Measurements from ENCODE around the gene AAMP.
"Not testable (repeated sequence)": the region's sequence is repeated elsewhere in the genome, so short reads cannot be mapped to it uniquely, and the experiment has no call there.

AAMP gene, protein sequence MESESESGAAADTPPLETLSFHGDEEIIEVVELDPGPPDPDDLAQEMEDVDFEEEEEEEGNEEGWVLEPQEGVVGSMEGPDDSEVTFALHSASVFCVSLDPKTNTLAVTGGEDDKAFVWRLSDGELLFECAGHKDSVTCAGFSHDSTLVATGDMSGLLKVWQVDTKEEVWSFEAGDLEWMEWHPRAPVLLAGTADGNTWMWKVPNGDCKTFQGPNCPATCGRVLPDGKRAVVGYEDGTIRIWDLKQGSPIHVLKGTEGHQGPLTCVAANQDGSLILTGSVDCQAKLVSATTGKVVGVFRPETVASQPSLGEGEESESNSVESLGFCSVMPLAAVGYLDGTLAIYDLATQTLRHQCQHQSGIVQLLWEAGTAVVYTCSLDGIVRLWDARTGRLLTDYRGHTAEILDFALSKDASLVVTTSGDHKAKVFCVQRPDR

DNA sequence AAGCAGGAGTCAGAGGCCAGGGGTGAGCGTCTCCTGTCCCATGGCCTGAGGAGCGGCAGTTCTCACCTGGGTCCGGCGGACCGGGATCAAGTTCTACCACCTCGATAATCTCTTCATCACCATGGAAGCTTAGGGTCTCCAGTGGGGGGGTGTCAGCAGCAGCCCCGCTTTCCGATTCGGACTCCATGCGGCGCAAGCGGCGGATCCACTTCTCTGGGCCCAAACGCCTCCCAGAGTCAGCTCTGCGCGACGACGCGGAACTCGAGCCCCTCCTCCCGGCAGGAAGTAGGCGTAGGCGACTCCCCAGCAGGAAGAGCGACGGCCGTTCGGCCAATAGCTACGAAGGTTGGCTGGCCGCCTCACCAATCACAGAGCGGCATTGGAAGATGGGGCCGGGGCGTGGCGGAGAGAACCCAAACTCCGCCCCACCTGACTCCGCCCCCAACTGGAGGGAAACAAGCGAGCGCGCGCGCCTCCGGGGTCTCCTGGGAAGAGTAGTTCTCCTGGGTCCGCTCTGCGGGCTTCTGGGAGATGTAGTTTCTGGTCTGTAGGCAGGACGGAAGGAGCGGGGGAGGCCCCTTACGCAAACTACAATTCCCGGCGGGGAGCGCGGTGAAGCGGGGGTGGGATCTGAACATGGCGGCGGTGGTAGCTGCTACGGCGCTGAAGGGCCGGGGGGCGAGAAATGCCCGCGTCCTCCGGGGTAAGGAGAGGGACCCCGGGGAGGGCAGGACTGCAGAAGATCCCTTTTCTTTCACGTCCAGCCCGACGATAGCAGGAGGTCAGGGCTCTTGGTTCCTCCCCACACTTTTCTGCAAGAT is at the start of gene AAMP, which contains the start of gene PNKD:
Gene AAMP (minus strand): TSS at position 238 of the 821 bp plus-strand sequence. CDS start 51 bp downstream, at position 187.
Gene PNKD (plus strand): TSS at position 620 of the 821 bp plus-strand sequence. CDS start 17 bp downstream, at position 637.
- DNase-seq = peak; percentile 100

DNA sequence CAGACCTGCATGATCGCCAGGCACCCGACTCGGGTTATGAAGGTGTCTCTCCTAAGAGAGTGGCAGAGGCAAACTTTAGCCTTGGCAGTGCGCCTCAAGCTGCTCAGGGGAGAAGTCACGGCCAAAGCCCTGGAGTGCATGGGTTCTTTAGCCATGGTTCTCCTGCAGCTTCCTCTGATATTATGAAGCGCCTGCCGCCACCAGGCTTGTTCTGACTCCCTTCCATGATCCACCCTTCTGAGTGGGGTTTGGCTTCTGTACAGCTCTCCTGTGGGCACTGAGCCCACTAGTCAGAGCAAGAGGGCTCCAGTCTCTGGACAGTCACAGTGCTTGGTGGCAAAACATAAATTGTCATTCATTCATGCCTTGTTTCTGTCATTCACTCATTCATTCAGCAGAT is 48.3 kb upstream of the AAMP start:
- DNase-seq = no peak

DNA sequence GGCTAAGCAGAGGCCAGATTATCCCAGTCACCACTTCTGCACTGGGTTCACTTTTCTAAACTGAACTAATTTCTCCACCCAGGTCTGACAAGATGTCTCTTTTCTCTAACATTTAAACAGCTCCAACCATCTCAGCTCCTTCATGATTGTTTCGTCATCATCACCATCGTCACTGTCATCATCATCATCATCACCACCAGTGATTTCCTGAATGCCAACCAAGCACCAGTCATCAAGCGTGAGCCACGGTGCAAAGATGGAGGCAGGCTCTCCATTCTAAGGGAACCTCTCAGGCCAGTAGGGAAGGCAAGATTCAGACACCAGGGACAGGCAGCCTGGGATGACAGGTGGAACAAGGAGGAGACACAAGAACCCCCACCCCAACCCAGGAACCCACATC is 47.9 kb upstream of the AAMP start:
- no peak for DNase-seq

DNA sequence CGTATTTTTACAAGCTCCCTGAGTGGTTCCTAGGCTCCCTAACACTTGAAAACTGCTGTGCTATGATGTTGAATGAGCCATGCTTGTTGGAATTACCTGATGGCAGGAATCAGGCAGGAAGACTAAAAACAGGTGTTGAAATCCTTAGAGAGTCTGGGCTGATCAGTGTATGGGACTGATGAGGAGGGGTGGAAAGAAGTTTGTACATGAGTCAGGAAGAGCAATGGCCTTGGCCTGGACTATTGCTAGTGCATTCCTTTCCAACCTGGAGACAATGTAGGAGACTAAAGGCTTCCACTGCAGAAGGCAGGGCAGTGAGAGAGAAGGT is 47.3 kb upstream of the AAMP start:
- DNase-seq = no peak

DNA sequence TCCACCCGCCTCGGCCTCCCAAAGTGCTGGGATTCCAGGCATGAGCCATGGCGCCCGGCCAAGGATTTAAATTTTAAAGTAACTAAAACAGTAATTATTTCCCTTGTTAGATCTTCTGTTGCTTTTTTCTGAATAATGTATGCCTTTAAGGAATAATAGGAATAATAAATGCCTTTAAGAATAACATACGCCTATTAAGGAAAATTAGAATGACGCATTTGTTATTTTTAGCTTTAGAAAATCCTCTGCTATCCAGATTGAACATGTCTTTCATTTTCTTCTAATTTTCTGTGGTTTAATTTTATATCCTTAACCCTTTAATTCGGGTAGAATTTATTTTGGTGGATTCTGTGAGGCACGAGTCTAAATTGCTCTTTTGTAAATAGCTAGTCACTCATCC is 45.5 kb upstream of the AAMP start:
- no peak for DNase-seq

DNA sequence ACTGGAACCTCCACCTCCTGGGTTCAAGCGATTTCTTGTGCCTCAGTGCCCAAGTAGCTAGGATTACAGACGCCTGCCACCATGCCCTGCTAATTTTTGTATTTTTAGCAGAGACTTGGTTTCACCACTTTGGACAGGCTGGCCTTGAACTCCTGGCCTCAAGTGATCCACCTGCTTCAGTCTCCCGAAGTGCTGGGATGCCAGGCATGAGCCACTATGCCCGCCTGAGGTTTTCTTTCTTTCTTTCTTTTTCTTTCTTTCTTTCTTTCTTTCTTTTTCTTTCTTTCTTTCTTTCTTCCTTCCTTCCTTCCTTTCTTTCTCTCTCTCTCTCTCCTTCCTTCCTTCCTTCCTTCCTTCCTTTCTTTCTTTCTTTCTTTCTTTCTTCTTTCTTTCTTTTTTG is 44.8 kb upstream of the AAMP start:
- not testable (repeated sequence) for DNase-seq

DNA sequence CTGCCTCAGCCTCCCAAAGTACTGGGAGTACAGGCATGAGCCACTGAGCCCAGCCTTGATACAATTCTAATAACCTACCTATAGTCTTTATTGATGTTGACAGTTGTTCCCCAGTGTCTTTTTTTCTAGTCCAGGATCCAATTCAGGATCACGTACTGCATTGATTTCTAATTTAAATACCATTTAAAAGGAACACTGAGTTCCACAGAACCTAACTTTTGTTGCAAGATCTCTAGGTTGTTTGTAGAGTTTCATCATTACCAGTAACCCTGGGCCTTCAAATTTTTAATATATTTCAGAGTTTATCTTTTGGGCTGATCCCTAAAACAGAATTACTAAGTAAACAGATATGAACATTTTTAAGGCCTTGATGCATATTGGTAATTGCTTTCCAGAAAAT is 43.4 kb upstream of the AAMP start:
- no peak for DNase-seq

DNA sequence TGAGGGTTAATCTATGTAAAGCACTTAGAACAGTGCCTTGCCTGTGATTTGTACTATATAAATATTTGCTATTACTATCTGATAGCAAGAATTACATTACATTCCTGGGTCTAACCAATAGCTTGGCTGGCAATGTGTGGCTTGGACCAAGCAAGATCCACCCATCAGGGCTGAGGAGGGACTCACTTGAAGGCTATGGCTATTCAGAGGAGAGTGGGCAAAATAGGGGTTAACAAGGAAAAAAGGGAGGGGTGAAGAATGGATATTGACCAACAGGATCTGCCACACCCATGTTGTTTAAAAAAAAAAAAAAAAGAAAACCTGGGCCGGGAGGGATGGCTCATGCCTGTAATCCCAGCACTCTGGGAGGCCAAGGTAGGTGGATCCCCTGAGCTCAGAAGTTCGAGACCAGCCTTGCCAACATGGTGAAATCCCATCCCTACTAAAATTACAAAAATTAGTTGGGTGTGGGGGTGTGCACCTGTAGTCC is 42.4 kb upstream of the AAMP start:
- DNase-seq = no peak

DNA sequence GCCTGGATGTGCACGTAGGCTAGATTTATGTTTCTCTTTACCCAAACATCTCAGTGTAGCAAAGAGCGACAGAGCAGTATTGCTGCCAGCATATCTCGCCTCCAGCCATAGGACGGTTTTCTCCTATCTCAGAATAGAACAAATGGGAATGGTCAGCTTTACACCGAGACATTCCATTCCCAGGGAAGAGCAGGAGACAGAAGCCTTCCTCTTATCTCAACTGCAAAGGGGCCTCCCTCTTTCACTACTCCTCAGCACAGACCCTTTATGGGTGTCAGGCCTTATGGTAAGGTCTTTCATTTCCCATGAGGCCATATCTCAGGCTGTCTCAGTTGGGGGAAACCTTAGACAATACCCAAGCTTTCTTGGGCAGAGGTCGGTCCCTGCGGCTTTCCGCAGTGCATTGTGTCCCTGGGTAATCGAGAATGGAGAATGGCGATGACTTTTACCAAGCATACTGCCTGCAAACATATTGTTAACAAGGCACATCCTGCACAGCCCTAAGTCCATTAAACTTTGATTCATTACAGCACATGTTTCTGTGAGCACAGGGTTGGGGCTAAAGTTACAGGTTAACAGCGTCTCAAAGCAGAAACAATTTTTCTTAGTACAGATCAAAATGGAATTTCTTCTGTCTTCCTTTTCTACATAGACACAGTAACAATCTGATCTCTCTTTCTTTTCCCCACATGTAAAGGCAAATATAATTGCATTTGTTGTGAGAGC is 41.8 kb upstream of the AAMP start:
- DNase-seq = not testable (repeated sequence)

DNA sequence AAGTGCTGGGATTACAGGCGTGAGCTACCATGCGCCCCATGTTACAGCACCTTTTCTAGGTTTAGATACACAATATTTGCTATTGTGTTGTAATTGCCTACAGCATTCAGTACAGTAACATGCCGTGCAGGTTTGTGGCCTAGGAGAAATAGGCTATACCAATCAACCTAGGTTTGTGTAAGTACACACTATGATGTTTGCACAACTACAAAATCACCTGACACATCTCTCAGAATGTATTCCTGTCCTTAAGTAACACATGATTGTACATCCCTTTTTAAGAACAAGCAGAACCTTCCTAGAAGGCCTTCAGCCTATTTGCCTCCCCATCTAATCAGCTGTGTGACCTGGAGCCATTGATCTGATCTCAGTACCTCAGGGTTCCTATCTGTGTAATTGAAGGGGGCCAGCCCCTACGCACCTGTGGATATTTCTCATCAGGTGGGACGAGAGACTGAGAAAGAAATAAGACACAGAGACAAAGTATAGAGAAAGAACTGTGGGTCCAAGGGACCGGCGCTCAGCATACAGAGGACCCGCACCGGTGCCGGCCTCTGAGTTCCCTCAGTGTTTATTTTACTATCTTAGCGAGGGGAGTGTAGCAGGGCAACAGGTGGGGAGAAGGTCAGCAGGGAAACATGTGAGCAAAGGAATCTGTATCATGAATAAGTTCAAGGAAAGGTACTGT is 41.1 kb upstream of the AAMP start:
- no peak for DNase-seq

DNA sequence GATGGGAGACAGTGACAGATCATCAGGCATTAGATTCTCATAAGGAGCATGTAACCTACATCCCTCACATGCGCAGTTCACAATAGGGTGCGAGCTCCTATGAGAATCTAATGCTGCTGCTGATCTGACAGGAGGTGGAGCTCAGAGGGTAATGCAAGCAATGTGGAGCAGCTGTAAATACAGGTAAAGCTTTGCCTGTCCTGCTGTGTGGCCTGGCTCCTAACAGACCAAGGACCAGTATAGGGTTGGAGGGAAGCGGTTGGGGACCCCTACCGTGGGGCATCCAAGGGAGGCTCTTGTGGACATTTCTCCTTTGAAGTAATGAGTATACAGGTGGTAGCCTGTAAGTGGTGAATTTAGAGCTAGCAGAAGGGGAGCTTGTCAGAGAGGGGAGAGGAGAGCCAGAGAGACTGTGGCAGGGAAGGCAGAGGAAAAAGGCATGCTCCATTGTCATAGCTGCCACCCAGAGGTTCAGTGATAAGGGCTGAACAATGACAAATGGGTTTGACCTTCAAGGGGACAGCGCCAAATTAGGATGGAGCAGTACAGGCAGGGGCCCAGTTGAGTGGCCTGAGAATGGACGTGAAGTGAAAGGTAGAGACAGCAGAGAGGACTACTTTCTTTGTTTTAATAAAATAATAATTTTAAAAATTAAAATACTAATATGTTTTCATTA is 37.6 kb upstream of the AAMP start:
- DNase-seq = no peak

DNA sequence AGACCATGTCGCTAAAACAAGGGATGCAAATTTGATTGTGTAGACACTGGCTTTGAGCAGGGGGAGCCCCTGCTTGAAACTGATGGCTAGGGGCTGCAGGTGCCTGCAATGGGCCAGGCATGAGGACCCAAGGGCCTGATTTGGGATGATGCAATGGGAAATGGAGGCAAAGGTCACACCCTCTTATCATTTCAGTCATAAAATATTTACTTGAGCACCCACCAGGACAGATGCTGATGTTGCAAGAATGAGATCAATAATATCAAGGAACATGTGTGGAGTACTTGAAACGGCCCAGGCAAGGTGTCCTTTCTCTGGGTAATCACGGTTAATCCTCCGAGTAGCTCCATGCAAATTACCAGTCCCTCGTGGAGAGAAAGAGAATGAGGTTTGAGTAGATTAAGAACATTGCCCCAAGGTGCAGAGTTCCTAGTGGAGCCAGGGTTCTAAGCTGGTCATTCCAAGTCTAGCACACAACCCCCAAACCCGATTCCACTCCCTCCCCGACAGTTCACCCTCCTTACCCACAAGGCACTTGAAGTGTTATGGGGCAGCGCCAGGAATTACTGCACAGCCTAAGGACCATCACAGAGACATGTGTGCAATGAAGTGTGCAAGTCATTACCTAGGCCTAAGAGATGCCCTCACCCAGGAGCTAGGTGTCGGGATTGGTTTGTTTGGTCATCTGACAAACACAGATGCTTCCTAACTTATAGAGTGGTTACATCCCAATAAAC is 36.4 kb upstream of the AAMP start:
- DNase-seq = no peak

DNA sequence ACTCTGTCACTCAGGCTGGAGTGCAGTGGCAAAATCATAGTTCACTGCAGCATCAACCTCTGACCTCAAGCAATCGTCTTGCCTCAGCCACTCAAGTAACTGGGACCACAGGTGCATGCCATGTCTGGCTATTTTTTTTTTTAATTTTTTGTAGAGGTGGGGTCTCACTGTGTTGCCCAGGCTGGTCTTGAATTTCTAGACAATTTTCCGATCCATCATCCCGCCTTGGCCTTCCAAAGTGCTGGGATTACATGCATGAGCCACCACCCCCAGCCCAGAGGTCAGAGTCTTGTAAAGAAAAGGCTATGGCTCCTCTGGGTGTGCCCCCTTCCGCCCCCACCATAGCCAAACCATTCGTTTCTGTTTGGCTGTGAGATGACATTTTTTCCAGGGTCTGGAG is 35.4 kb upstream of the AAMP start:
- no peak for DNase-seq

DNA sequence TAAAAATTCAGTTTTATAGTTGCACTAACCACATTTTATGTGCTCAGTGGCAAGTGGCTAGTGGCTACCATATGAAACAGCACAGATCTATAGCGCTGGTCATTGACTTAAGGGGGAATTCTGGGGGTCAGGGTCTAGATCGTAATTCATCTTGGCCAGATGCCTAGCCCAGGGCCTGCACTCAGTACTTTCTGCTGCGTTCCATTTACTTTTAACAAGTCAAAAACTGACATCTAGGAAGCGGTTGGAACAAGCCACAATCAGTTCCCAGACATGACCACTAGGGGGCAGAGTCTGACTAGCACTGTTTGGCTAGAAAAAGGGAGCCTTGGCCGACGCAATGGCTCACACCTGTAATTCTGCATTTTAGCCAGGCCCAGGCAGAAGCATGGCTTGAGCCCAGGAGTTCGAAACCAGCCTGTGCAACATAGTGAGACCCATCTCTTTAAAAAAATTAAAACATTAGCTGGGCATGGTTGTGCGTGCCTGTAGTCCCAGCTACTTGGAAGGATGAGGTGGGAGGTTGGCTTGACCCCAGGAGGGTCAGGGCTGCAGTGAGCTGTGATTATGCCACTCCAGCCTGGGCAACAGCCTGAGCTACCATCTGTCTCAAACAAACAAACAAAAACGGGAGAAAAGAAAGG is 31.4 kb upstream of the AAMP start:
- peak; percentile 93 for DNase-seq

DNA sequence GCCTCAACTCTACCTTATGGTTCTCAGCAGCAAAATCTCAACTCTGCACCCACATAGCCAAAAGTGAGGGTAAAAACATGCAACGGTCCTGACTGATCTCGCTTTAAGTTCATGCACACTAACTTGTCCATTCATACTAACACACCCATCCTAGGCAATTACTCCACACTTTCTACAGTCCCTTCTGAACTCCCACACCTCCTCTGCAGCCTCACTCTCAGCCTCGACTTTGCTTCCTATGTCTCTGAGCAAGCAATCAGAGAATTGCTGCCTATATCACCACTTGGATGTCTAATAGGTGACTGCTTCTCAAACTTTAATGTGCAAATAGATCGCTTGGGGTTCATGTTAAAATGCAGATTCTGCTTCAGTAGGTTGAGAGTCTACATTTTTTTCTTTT is 30.2 kb upstream of the AAMP start:
- no peak for DNase-seq

DNA sequence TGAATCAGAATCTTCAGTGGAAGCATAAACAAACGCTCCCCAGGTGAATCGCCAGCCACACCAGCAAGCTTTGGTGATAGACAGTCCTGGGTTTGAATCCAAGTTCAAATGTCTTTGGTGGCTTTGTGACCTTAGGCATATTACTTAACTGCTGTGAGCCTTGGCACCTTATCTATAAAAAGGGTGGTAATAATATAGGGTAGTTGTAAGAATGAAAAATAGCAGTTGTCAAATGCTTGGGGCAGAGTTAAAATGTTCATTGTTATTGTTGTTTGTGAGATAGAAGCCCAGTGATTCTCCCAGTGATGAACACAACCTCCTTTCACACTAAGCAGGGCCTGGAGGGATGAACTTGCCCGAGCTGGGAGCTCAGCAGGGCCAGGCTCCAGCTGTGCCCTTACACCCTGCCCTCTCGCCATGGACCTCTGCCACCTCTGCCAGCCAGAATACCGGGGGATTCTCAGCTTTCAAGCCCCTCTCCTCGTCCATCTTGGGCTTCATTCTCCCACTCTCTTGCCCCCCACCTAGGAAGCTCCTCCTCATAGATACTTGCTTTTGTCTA is 28.5 kb upstream of the AAMP start:
- no peak for DNase-seq

DNA sequence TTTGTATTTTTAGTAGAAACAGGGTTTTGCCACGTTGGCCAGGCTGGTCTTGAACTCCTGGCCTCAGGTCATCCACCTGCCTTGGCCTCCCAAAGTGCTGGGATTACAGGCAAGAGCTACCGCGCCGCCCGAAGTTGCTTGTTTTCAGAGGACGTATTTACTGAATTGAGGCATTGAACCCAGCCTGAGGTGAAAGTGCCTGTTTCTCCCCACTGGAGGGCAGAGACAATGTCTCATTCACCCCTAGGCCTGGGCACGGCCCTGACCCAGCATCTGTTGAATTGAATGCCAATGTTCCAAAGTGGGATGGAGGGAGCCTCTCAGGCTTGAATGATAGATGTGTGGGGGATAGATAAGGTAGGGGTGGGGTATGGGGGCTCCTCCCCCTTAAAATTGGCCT is 26.9 kb upstream of the AAMP start:
- DNase-seq = no peak

DNA sequence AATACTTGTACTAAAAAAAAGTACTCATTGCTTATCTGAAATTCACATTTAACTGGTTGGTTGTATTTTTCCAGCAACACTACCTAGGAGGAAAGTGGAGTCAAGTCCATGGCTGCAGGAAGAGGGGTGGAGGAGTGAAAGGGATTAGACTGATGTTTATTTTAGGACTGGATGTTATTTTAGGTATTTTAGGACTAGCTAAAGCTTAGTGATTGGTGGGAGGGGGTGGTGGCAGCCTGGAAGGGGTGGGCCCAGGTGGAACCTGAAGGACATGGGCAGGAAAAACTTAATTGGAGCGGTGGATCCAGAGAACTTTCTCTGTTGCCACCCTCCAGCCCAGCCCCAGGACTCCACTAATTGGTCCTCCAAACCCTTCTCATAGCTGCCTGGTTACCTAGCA is 26.3 kb upstream of the AAMP start:
- DNase-seq = no peak

DNA sequence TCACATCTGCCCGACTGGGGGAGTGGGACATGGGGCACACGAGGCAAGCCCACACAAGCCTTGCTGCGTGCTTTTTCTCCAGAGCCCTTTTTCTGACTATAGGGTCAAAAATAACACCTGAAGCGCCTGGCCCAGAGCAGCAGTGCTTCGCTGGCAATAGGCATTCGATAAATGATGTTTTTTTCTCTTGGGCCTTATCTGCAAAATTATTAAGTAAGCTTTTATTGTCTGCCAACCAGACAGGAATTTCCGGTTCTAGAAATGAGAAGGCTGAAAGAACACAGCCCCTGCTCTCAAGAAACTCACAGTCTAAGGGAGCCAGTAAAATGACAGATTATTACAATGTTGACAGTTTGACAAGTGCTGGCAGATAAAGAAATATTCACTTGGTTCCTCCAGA is 25.1 kb upstream of the AAMP start:
- DNase-seq = no peak

DNA sequence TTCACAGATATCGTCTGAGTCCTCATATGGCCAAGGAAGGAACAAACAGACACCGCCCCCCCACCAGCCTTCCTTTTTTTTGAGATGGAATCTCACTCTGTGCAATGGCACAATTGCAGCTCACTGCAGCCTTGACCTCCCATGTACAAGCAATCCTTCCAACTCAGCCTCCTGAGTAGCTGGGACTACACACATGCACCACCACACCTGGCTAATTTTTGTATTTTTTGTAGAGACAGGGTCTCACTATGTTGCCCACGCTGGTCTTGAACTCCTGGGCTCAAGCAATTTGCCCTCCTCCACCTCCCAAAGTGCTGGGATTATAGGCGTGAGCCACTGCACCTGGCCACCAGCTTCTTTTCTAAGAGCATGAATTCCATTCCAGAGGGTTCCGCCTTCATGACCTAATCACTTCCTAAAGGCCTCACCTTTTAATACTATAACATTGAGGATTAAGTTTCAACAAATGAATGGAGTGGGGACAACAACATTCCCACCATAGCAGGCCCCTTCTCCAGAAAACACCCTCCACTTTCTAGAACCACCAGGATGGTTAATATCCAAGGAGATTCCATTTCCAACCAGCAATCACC is 24.6 kb upstream of the AAMP start:
- no peak for DNase-seq
